IMR-90 (cell line): ENCODE measurements around the gene HPSE2. TPM values are rescaled to one million over a fixed set of nuclear protein-coding genes. Genes with fewer than 3 reads are reported as not detected.

Experiments used
- ATAC-seq: fragments of 200-7000 bp; cut with Tn5 transposase; 2 replicates; pipeline ENCODE4 v1.9.1; 2020; ENCODE audit warnings: low read depth, mild to moderate bottlenecking, moderate library complexity
- BruUV-seq: library from RNA; stranded (reverse); fragments of 400-500 nt; replicated peaks from 2 replicates; lab custom pipeline; 2021; lab: Mats Ljungman, UMichigan
- CTCF ChIA-PET: fragments of 300-600 bp; formaldehyde crosslinking; extraction: SDS; loops from one replicate; lab custom pipeline; 2021; ENCODE audit warnings: antibody characterized with exemption; lab: Yijun Ruan, JAX
- POLR2A ChIA-PET: fragments of 300-600 bp; sonication (Branson Sonifier 250); formaldehyde crosslinking; loops from one replicate; lab custom pipeline; 2022; ENCODE audit warnings: antibody characterized with exemption; ENCODE audit not compliant: unreplicated experiment; lab: Charles Lee
- DNase-seq: peaks from one replicate; pipeline ENCODE4 v3.0.0; 2013
- H2AFZ ChIP-seq: replicated peaks from 2 replicates; pipeline ENCODE3; 2013; ENCODE audit warnings: low read length, mild to moderate bottlenecking; ENCODE audit not compliant: poor library complexity
- H2AK5ac ChIP-seq: 2 replicates; pipeline ENCODE4 v1.6.1; 2013; ENCODE audit warnings: low read depth, low read length, inconsistent platforms
- H2AK9ac ChIP-seq: replicated peaks from 2 replicates; pipeline ENCODE3; 2013; ENCODE audit warnings: mild to moderate bottlenecking, low read depth, low read length, moderate library complexity; ENCODE audit not compliant: poor library complexity
- H2BK120ac ChIP-seq: 2 replicates; pipeline ENCODE4 v1.6.1; 2013; ENCODE audit warnings: low read depth, low read length, inconsistent platforms
- H2BK15ac ChIP-seq: 3 replicates; pipeline ENCODE4 v1.6.1; 2013; ENCODE audit warnings: low read depth, low read length, inconsistent platforms
- H2BK20ac ChIP-seq: 2 replicates; pipeline ENCODE4 v1.6.1; 2013; ENCODE audit warnings: low read depth, mild to moderate bottlenecking, inconsistent platforms, low read length, moderate library complexity
- H2BK5ac ChIP-seq: 2 replicates; pipeline ENCODE4 v1.6.1; 2013; ENCODE audit warnings: mild to moderate bottlenecking, low read depth, low read length, inconsistent platforms; ENCODE audit not compliant: poor library complexity, severe bottlenecking
- H3K14ac ChIP-seq: replicated peaks from 2 replicates; pipeline ENCODE4 v1.6.1; 2013; ENCODE audit warnings: low read depth, low read length, inconsistent platforms
- H3K18ac ChIP-seq: 2 replicates; pipeline ENCODE4 v1.6.1; 2013; ENCODE audit warnings: low read depth, low read length, control low read depth
- H3K23ac ChIP-seq: 2 replicates; pipeline ENCODE4 v1.6.1; 2013; ENCODE audit warnings: low read depth, low read length, inconsistent platforms
- H3K27ac ChIP-seq: 2 replicates; pipeline ENCODE4 v1.5.1; 2013; ENCODE audit warnings: mild to moderate bottlenecking, control low read depth, low read length; ENCODE audit not compliant: insufficient read depth
- H3K27me3 ChIP-seq: 2 replicates; pipeline ENCODE4 v1.6.1; 2013; ENCODE audit warnings: low read length; ENCODE audit not compliant: control insufficient read depth, insufficient read depth
- H3K36me3 ChIP-seq: 2 replicates; pipeline ENCODE4 v1.6.1; 2013; ENCODE audit warnings: low read length, mixed read lengths; ENCODE audit not compliant: control insufficient read depth, insufficient read depth
- H3K4ac ChIP-seq: 2 replicates; pipeline ENCODE4 v1.6.1; 2013; ENCODE audit warnings: low read depth, low read length, inconsistent platforms
- H3K4me1 ChIP-seq: 2 replicates; pipeline ENCODE4 v1.6.1; 2013; ENCODE audit warnings: low read length, mixed read lengths; ENCODE audit not compliant: control insufficient read depth, insufficient read depth
- H3K4me2 ChIP-seq: 2 replicates; pipeline ENCODE4 v1.6.1; 2013; ENCODE audit warnings: low read depth, mild to moderate bottlenecking, control low read depth, low read length, moderate library complexity
- H3K4me3 ChIP-seq: 2 replicates; pipeline ENCODE4 v1.5.1; 2013; ENCODE audit warnings: low read depth, mild to moderate bottlenecking, control low read depth, low read length, moderate library complexity; ENCODE audit not compliant: insufficient read depth
- H3K56ac ChIP-seq: 2 replicates; pipeline ENCODE4 v1.6.1; 2013; ENCODE audit warnings: low read length, inconsistent platforms; ENCODE audit not compliant: insufficient read depth; ENCODE audit errors: extremely low read depth
- H3K79me1 ChIP-seq, 2 experiments: 2 replicates each; pipeline ENCODE4 v1.6.1; 2013; ENCODE audit warnings: low read length in 2 of 2, inconsistent platforms in 1 of 2, low read depth in 1 of 2
- H3K9ac ChIP-seq: 2 replicates; pipeline ENCODE4 v1.6.1; 2013; ENCODE audit warnings: low read depth, low read length, control low read depth
- H3K9me1 ChIP-seq: 2 replicates; pipeline ENCODE4 v1.6.1; 2013; ENCODE audit warnings: low read length, inconsistent platforms; ENCODE audit not compliant: insufficient read depth
- H3K9me3 ChIP-seq: 2 replicates; pipeline ENCODE4 v1.6.1; 2013; ENCODE audit warnings: low read length; ENCODE audit not compliant: control insufficient read depth, insufficient read depth
- H4K20me1 ChIP-seq: 2 replicates; pipeline ENCODE4 v1.6.1; 2013; ENCODE audit warnings: low read length, inconsistent platforms; ENCODE audit not compliant: insufficient read depth
- H4K5ac ChIP-seq: 2 replicates; pipeline ENCODE4 v1.6.1; 2013; ENCODE audit warnings: mild to moderate bottlenecking, low read depth, low read length, control low read depth
- H4K8ac ChIP-seq, 2 experiments: 2 replicates each; pipeline ENCODE4 v1.6.1; 2013; ENCODE audit warnings: low read depth in 2 of 2, low read length in 2 of 2, control low read depth in 1 of 2, inconsistent platforms in 1 of 2
- H4K91ac ChIP-seq: 2 replicates; pipeline ENCODE4 v1.6.1; 2013; ENCODE audit warnings: low read depth, low read length, inconsistent platforms; ENCODE audit not compliant: insufficient read depth
- MAFK ChIP-seq: IDR thresholded peaks from 2 replicates; pipeline ENCODE4 v1.6.1; 2012; ENCODE audit warnings: low read depth, low read length, improper control_type of control experiment
- MXI1 ChIP-seq: IDR thresholded peaks from 2 replicates; pipeline ENCODE4 v1.6.1; 2012; ENCODE audit warnings: low read depth, mild to moderate bottlenecking, low read length, moderate library complexity, borderline replicate concordance
- dilution Hi-C: fragments of 300-500 bp; cut with HindIII; formaldehyde crosslinking; loops from one replicate; pipeline ENCODE4 v1.14.3; 2018; ENCODE audit warnings: low sequenced_read_pairs; ENCODE audit not compliant: unreplicated experiment
- in situ Hi-C: fragments of 300-500 bp; cut with MboI; formaldehyde crosslinking; loops from 3 replicates; pipeline ENCODE4 v1.14.3; 2019; ENCODE audit warnings: low sequenced_read_pairs, inconsistent platforms, mixed read lengths
- intact Hi-C: fragments of 100-400 bp; cut with micrococcal nuclease; formaldehyde crosslinking; loops from 2 replicates; pipeline ENCODE4 v1.10.0; 2022
- polyA plus RNA-seq, 3 experiments: library from polyadenylated mRNA; depleted of rRNA; stranded (reverse); fragments of >200 nt; gene quantifications; 2 replicates each; pipeline ENCODE4 v1.2.3, GENCODE V29; 2012; ENCODE audit warnings: low replicate concordance in 1 of 3
- total RNA-seq: library from RNA; depleted of rRNA; stranded (reverse); fragments of >200 nt; gene quantifications from 2 replicates; pipeline ENCODE4 v1.2.3, GENCODE V29; 2012

HPSE2 gene
- total and polyA plus RNA-seq, 2 of the 4 experiments (the other 2 are of a cell fraction), result not detected

GRCh38 chr10:98800263-98800662 is 435.4 kb downstream of the HPSE2 start:
- Histone ChIP-seq H2AK5ac (no peak overlapping the region), H2AFZ (no peak overlapping the region), H3K27me3 (no peaks in the 10 kb centered on the region), H3K36me3 (no peaks in the 10 kb centered on the region), H3K4ac (no peak overlapping the region), H3K4me3 (no peak overlapping the region), H2AK9ac (no peak overlapping the region), H3K18ac (no peak overlapping the region), H3K27ac (no peak overlapping the region), H2BK120ac (no peak overlapping the region), H3K9me1 (no peaks in the 10 kb centered on the region), H4K5ac (no peak overlapping the region), H3K23ac (no peak overlapping the region), H2BK5ac (no peak overlapping the region), H3K4me2 (no peak overlapping the region), H3K4me1 (no peaks in the 10 kb centered on the region), H4K20me1 (no peaks in the 10 kb centered on the region), H3K9ac (no peak overlapping the region), H2BK20ac (no peak overlapping the region), H4K8ac (no peak overlapping the region), H2BK15ac (no peak overlapping the region), H4K91ac (no peak overlapping the region), H3K9me3 (no peaks in the 10 kb centered on the region), H3K14ac (no peak overlapping the region), H3K79me1 (no peaks in the 10 kb centered on the region), H3K56ac (no peak overlapping the region)
- dilution Hi-C loops, result no loop called here
- ATAC-seq (no peak), DNase-seq (no peak)
- in situ Hi-C loops, result no loop called here
- intact Hi-C loops, result no loop called here
- ChIA-PET CTCF (no interaction called here), POLR2A (no interaction called here)
- no TSS peak for BruUV-seq
- TF ChIP-seq MAFK (no peak), MXI1 (no peak)
